DOHH2 (cell line): ENCODE results near the gene YIF1B.

Experiments used
- EZH2phosphoT487 ChIP-seq: fragments of 200-600 bp; sonication (generic); IDR thresholded peaks from 2 replicates; pipeline ENCODE4 v1.6.1; 2017; ENCODE audit warnings: borderline replicate concordance, mild to moderate bottlenecking, antibody characterized with exemption, low read length, moderate library complexity, mixed read lengths
- TF ChIP-seq, protein P1 (sequence below): fragments of 200-600 bp; sonication (generic); IDR thresholded peaks from one replicate; pipeline ENCODE4 v1.5.1; 2014; ENCODE audit warnings: antibody characterized with exemption, mild to moderate bottlenecking, low read depth, low read length; ENCODE audit not compliant: poor library complexity, severe bottlenecking

GRCh38 chr19:38265921-38266429 lies 49.8 kb downstream of the YIF1B start:
- TF ChIP-seq, protein P1, sequence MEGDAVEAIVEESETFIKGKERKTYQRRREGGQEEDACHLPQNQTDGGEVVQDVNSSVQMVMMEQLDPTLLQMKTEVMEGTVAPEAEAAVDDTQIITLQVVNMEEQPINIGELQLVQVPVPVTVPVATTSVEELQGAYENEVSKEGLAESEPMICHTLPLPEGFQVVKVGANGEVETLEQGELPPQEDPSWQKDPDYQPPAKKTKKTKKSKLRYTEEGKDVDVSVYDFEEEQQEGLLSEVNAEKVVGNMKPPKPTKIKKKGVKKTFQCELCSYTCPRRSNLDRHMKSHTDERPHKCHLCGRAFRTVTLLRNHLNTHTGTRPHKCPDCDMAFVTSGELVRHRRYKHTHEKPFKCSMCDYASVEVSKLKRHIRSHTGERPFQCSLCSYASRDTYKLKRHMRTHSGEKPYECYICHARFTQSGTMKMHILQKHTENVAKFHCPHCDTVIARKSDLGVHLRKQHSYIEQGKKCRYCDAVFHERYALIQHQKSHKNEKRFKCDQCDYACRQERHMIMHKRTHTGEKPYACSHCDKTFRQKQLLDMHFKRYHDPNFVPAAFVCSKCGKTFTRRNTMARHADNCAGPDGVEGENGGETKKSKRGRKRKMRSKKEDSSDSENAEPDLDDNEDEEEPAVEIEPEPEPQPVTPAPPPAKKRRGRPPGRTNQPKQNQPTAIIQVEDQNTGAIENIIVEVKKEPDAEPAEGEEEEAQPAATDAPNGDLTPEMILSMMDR, result no peak
- TF ChIP-seq EZH2phosphoT487, result no peak
